Left ventricle myocardium superior (tissue), 1 donor: ENCODE measurements around the gene TFDP1. TPM values are rescaled to one million over a fixed set of nuclear protein-coding genes. Genes with fewer than 3 reads are reported as not detected.

Experiments used
- ATAC-seq: fragments of 200-7000 bp; cut with Tn5 transposase; one replicate; pipeline ENCODE4 v1.9.1; 2020; ENCODE audit warnings: mild to moderate bottlenecking, moderate library complexity
- DNase-seq: peaks from one replicate; pipeline ENCODE4 v3.0.0-alpha.2; 2020
- intact Hi-C: fragments of 100-400 bp; cut with micrococcal nuclease; formaldehyde crosslinking; loops from one replicate; pipeline ENCODE4 v1.11.0; 2022
- total RNA-seq: library from RNA; stranded (reverse); fragmentation: NEBNext Ultra II Directional; extraction: Animal tissue kit (Norgen Biotek cat#: 25700); gene quantifications from one replicate; pipeline ENCODE4 v1.2.1, GENCODE V29; 2021
- donor health status: DM: no; HTN: yes; CAD: no; lungs with severe emphysema.

The TFDP1 gene
- total RNA-seq, 1 donor from 2014 or later: 45.1 TPM

GRCh38 chr13:113638806-113639205 is 54.3 kb downstream of the TFDP1 start:
- ATAC-seq (no peak), DNase-seq (no peak)
- intact Hi-C loops: no loop called here

GRCh38 chr13:113639616-113640262 is 55.2 kb downstream of the TFDP1 start:
- ATAC-seq (peak; percentile 95), DNase-seq (peak; percentile 63)
- intact Hi-C loops: no loop called here

GRCh38 chr13:113641426-113641825 is 56.9 kb downstream of the TFDP1 start:
- no peak for ATAC-seq
- intact Hi-C loops: no loop called here

GRCh38 chr13:113642563-113642962 is 58.0 kb downstream of the TFDP1 start:
- intact Hi-C loops: no loop called here
- DNase-seq (no peak), ATAC-seq (no peak)

More at GRCh38 chr13:113641426-113641825, 56.9 kb downstream of the TFDP1 start:
- no peak for DNase-seq

- intact Hi-C loops: no loop called here
- DNase-seq (no peak), ATAC-seq (no peak)
These were observed 59.0 kb downstream of the TFDP1 start for GRCh38 chr13:113643593-113643992.

GRCh38 chr13:113644800-113645199 is 60.2 kb downstream of the TFDP1 start:
- intact Hi-C loops: no loop called here
- DNase-seq (no peak), ATAC-seq (no peak)

- DNase-seq (no peak), ATAC-seq (no peak)
- intact Hi-C loops: no loop called here
These were observed 60.8 kb downstream of the TFDP1 start for GRCh38 chr13:113645329-113645728.

GRCh38 chr13:113646376-113646775 is 61.8 kb downstream of the TFDP1 start:
- intact Hi-C loops: no loop called here
- DNase-seq (no peak), ATAC-seq (no peak)

- DNase-seq: no peak
- intact Hi-C loops: no loop called here
- ATAC-seq: peak; percentile 3
These were observed 62.4 kb downstream of the TFDP1 start for GRCh38 chr13:113646921-113647340.

GRCh38 chr13:113647351-113648215 is 63.0 kb downstream of the TFDP1 start:
- peak; percentile 97 for ATAC-seq
- DNase-seq: peak; percentile 94
- intact Hi-C loops: no loop called here

- ATAC-seq (no peak), DNase-seq (no peak)
- intact Hi-C loops: no loop called here
These were observed 63.7 kb downstream of the TFDP1 start for GRCh38 chr13:113648216-113648610.

- no peak for ATAC-seq
- peak; percentile 21 for DNase-seq
- intact Hi-C loops: no loop called here
These were observed 64.7 kb downstream of the TFDP1 start for GRCh38 chr13:113649212-113649611.

GRCh38 chr13:113650275-113650674 is 65.7 kb downstream of the TFDP1 start:
- intact Hi-C loops: no loop called here
- ATAC-seq (no peak), DNase-seq (no peak)

GRCh38 chr13:113650731-113651148 is 66.2 kb downstream of the TFDP1 start:
- ATAC-seq: no peak
- DNase-seq: no peak
- intact Hi-C loops: no loop called here

- intact Hi-C loops: no loop called here
- ATAC-seq (no peak), DNase-seq (peak; percentile 23)
These were observed 67.2 kb downstream of the TFDP1 start for GRCh38 chr13:113651511-113652403.

- peak; percentile 22 for DNase-seq
- intact Hi-C loops: no loop called here
- no peak for ATAC-seq
These were observed 68.1 kb downstream of the TFDP1 start for GRCh38 chr13:113652404-113653263.

- ATAC-seq (no peak), DNase-seq (no peak)
- intact Hi-C loops: no loop called here
These were observed 69.0 kb downstream of the TFDP1 start for GRCh38 chr13:113653264-113654174.

- DNase-seq: no peak
- intact Hi-C loops: no loop called here
These were observed 69.6 kb downstream of the TFDP1 start for GRCh38 chr13:113654175-113654560.

More at GRCh38 chr13:113654175-113654560, 69.6 kb downstream of the TFDP1 start:
- no peak for ATAC-seq
